GM23338 (cell line): Measurements from ENCODE around the gene CXCL16. TPM values are rescaled to one million over a fixed set of nuclear protein-coding genes. Genes with fewer than 3 reads are reported as not detected.
A peak's percentile ranks its signal among the peaks of the same experiment; 100 is the strongest.

ENCODE experiments used
- ATAC-seq: fragments of 200-7000 bp; cut with Tn5 transposase; 3 replicates; pipeline ENCODE4 v1.9.1; 2020
- DNase-seq: peaks from one replicate; pipeline ENCODE4 v3.0.0-alpha.2; 2015; ENCODE audit warnings: low spot score
- H2AFZ ChIP-seq: fragments of 200-600 bp; sonication (generic); 2 replicates; pipeline ENCODE4 v1.8.0; 2016; ENCODE audit warnings: antibody characterized with exemption, mild to moderate bottlenecking, moderate library complexity
- H3F3A ChIP-seq: fragments of 200-600 bp; sonication (generic); replicated peaks from 2 replicates; pipeline ENCODE4 v1.8.0; 2017; ENCODE audit warnings: antibody characterized with exemption, mixed run types, low read depth
- H3K27ac ChIP-seq: fragments of 200-600 bp; sonication (generic); 2 replicates; pipeline ENCODE4 v1.6.1; 2016; ENCODE audit warnings: low read depth
- H3K27me3 ChIP-seq: fragments of 200-600 bp; sonication (generic); 2 replicates; pipeline ENCODE4 v1.8.0; 2016; ENCODE audit warnings: mild to moderate bottlenecking, mixed run types, moderate library complexity; ENCODE audit not compliant: insufficient read depth
- H3K36me3 ChIP-seq: fragments of 200-600 bp; sonication (generic); 2 replicates; pipeline ENCODE4 v1.8.0; 2016; ENCODE audit warnings: mild to moderate bottlenecking; ENCODE audit not compliant: insufficient read depth
- H3K4me1 ChIP-seq: fragments of 200-600 bp; sonication (generic); 2 replicates; pipeline ENCODE4 v1.8.0; 2016; ENCODE audit warnings: mild to moderate bottlenecking, moderate library complexity; ENCODE audit not compliant: insufficient read depth
- H3K4me2 ChIP-seq: fragments of 200-600 bp; sonication (generic); 2 replicates; pipeline ENCODE4 v1.7.1; 2017; ENCODE audit warnings: mixed run types
- H3K4me3 ChIP-seq: fragments of 200-600 bp; sonication (generic); 2 replicates; pipeline ENCODE4 v1.6.1; 2016; ENCODE audit warnings: mixed run types
- H3K79me2 ChIP-seq: fragments of 200-600 bp; sonication (generic); replicated peaks from 2 replicates; pipeline ENCODE4 v1.8.0; 2017; ENCODE audit warnings: mild to moderate bottlenecking; ENCODE audit not compliant: insufficient read depth
- H3K9me2 ChIP-seq: fragments of 200-600 bp; sonication (generic); 2 replicates; pipeline ENCODE4 v1.8.0; 2017; ENCODE audit not compliant: insufficient read depth
- H4K20me1 ChIP-seq: fragments of 200-600 bp; sonication (generic); replicated peaks from 2 replicates; pipeline ENCODE4 v1.8.0; 2017; ENCODE audit warnings: mild to moderate bottlenecking; ENCODE audit not compliant: insufficient read depth
- H3K27ac Mint-ChIP-seq: 2 replicates; pipeline ENCODE4 v1.8.0; 2020; ENCODE audit warnings: inconsistent platforms, mild to moderate bottlenecking, moderate library complexity, mixed read lengths
- H3K27me3 Mint-ChIP-seq: 3 replicates; pipeline ENCODE4 v1.8.0; 2022; ENCODE audit warnings: low read depth, mild to moderate bottlenecking, moderate library complexity, mixed read lengths, inconsistent platforms; ENCODE audit not compliant: insufficient read depth, poor library complexity
- H3K36me3 Mint-ChIP-seq: 3 replicates; pipeline ENCODE4 v1.8.0; 2021; ENCODE audit warnings: low read depth, mild to moderate bottlenecking, inconsistent platforms, moderate library complexity, mixed read lengths
- H3K4me1 Mint-ChIP-seq: 3 replicates; pipeline ENCODE4 v1.8.0; 2020; ENCODE audit warnings: mild to moderate bottlenecking, inconsistent platforms, mixed read lengths
- H3K4me3 Mint-ChIP-seq: 3 replicates; pipeline ENCODE4 v1.8.0; 2021; ENCODE audit warnings: moderate library complexity, mild to moderate bottlenecking, inconsistent platforms, mixed read lengths
- H3K9me3 Mint-ChIP-seq: 3 replicates; pipeline ENCODE4 v1.8.0; 2020; ENCODE audit warnings: moderate library complexity, mild to moderate bottlenecking, inconsistent platforms, mixed read lengths
- CREB1 ChIP-seq: fragments of 250-450 bp; sonication (Bioruptor Pico); IDR thresholded peaks from 2 replicates; pipeline ENCODE4 v1.5.0; 2020; ENCODE audit warnings: low read depth, mild to moderate bottlenecking, moderate library complexity
- CTCF ChIP-seq, 2 experiments: fragments of 200-600 bp in 1 of 2; sonication (generic) in 1 of 2; conservative IDR thresholded peaks; 2 replicates each; pipeline versions ENCODE4 v1.5.1 to v1.6.1; 2016 to 2017; ENCODE audit warnings: antibody characterized with exemption in 2 of 2, low read depth in 2 of 2, mild to moderate bottlenecking in 2 of 2, moderate library complexity in 1 of 2
- EZH2 ChIP-seq: fragments of 200-600 bp; sonication (generic); IDR thresholded peaks from one replicate; pipeline ENCODE4 v1.8.0; 2017; ENCODE audit warnings: antibody characterized with exemption, mild to moderate bottlenecking, low read depth; ENCODE audit not compliant: unreplicated experiment
- EZH2phosphoT487 ChIP-seq: fragments of 200-600 bp; sonication (generic); IDR thresholded peaks from one replicate; pipeline ENCODE4 v1.8.1; 2018; ENCODE audit warnings: antibody characterized with exemption; ENCODE audit not compliant: unreplicated experiment
- ZNF331 ChIP-seq: fragments of 250-450 bp; sonication (Bioruptor Pico); IDR thresholded peaks from 2 replicates; pipeline ENCODE4 v1.5.0; 2020; ENCODE audit warnings: low read depth, mild to moderate bottlenecking, moderate library complexity
- ZNF462 ChIP-seq: fragments of 250-450 bp; sonication (Bioruptor Pico); IDR thresholded peaks from 2 replicates; pipeline ENCODE4 v1.5.0; 2020; ENCODE audit warnings: mild to moderate bottlenecking, moderate library complexity
- polyA plus RNA-seq: library from polyadenylated mRNA; unstranded; fragments of >200 nt; fragmentation: Nextera tagmentation; extraction: Ambion mirVana; gene quantifications from 2 replicates; pipeline ENCODE4 v1.2.1, GENCODE V29; 2016
- total RNA-seq: library from RNA; depleted of rRNA; stranded (reverse); fragments of >200 nt; shearing (Covaris generic); gene quantifications from 2 replicates; pipeline ENCODE4 v1.2.3, GENCODE V29; 2014

CXCL16 gene
- total and polyA plus RNA-seq, 2 experiments from 2014 or later, result 4.0 to 4.1 TPM

- Histone ChIP-seq H4K20me1 (0 out of 2 replicates have a peak, but pooled peaks cover 5% of the 10 kb centered on the region), H3K27ac (no peak overlapping the region), H3K36me3 (no peaks in the 10 kb centered on the region), H3K9me2 (no peaks in the 10 kb centered on the region), H3F3A (peaks cover 6% of the 10 kb centered on the region; the same call in 1 of the 2 replicates), H3K79me2 (no peaks in the 10 kb centered on the region), H2AFZ (peak overlapping the region; percentile 96), H3K27me3 (peaks cover 76% of the 10 kb centered on the region), H3K4me1 (peaks cover 9% of the 10 kb centered on the region; the same call in 1 of the 2 replicates), H3K4me2 (peak overlapping the region; percentile 91), H3K4me3 (peak overlapping the region; percentile 75)
- Mint-ChIP-seq H3K27me3 (peaks cover 62% of the 10 kb centered on the region), H3K4me1 (peaks cover 9% of the 10 kb centered on the region), H3K27ac (no peak overlapping the region), H3K36me3 (peaks cover 2% of the 10 kb centered on the region; the same call in 1 of the 3 replicates), H3K4me3 (peak overlapping the region; percentile 79), H3K9me3 (no peaks in the 10 kb centered on the region; the same call in 1 of the 3 replicates)
- DNase-seq, result peak; percentile 48
- ATAC-seq, result peak; percentile 31
- TF ChIP-seq CREB1 (CRISPR knock-in tag), result no peak
- TF ChIP-seq EZH2, result peak; percentile 89
Observed at GRCh38 chr17:4738136-4739121, 1.3 kb downstream of the CXCL16 start.

- no peak overlapping the region for H2AFZ ChIP-seq
- Mint-ChIP-seq H3K36me3 (peaks cover 4% of the 10 kb centered on the region; the same call in 1 of the 3 replicates), H3K27ac (no peak overlapping the region), H3K9me3 (no peaks in the 10 kb centered on the region; the same call in 1 of the 3 replicates), H3K4me3 (no peak overlapping the region), H3K27me3 (peaks cover 51% of the 10 kb centered on the region), H3K4me1 (peaks cover 9% of the 10 kb centered on the region)
- H3K36me3 ChIP-seq, result no peaks in the 10 kb centered on the region
- no peak overlapping the region for H3K27ac ChIP-seq
- H3K27me3 ChIP-seq, result peaks cover 58% of the 10 kb centered on the region
- 0 out of 2 replicates have a peak, but pooled peaks cover 5% of the 10 kb centered on the region for H4K20me1 ChIP-seq
- H3K4me3 ChIP-seq, result no peak overlapping the region
- ATAC-seq, result no peak
- H3K4me1 ChIP-seq, result peaks cover 9% of the 10 kb centered on the region; the same call in 1 of the 2 replicates
- H3K79me2 ChIP-seq, result no peaks in the 10 kb centered on the region
- no peak overlapping the region for H3K4me2 ChIP-seq
- no peak for DNase-seq
- no peaks in the 10 kb centered on the region for H3K9me2 ChIP-seq
- peaks cover 6% of the 10 kb centered on the region; the same call in 1 of the 2 replicates for H3F3A ChIP-seq
- TF ChIP-seq EZH2phosphoT487, result no peak
- no peak for TF ChIP-seq CTCF (conservative IDR thresholded peaks at IDR 0.05; ENCODE audit: low read depth in 2 of 2)
- TF ChIP-seq EZH2, result no peak
- no peak for TF ChIP-seq ZNF331 (CRISPR knock-in tag)
- TF ChIP-seq ZNF462, result no peak
Observed at GRCh38 chr17:4735876-4736651, 3.7 kb downstream of the CXCL16 start.
